B cell (primary cell): ENCODE results near the gene TMEM26. TPM values are rescaled to one million over a fixed set of nuclear protein-coding genes. Genes with fewer than 3 reads are reported as not detected.

Experiments
- ATAC-seq: fragments of 200-7000 bp; cut with Tn5 transposase; one replicate; pipeline ENCODE4 v1.10.0; 2021; ENCODE audit warnings: low read depth, mild to moderate bottlenecking, moderate number of reproducible peaks, moderate library complexity
- CTCF ChIA-PET: fragments of 350-600 bp; sonication (Branson Sonifier 250); formaldehyde crosslinking; loops from one replicate; lab custom pipeline; 2021; ENCODE audit warnings: antibody characterized with exemption, inconsistent platforms; lab: Charles Lee
- POLR2A ChIA-PET: fragments of 350-600 bp; sonication (Branson Sonifier 250); formaldehyde crosslinking; loops from one replicate; lab custom pipeline; 2021; ENCODE audit warnings: antibody characterized with exemption; lab: Charles Lee
- DNase-seq: peaks from one replicate; pipeline ENCODE4 v3.0.0; 2013
- H2AFZ ChIP-seq: 2 replicates; pipeline ENCODE4 v1.6.1; 2012; ENCODE audit warnings: mild to moderate bottlenecking, low read depth, low read length; ENCODE audit not compliant: insufficient read depth, poor library complexity, severe bottlenecking
- H3K27ac ChIP-seq, 2 donors: 1 replicate in 1 of 2; 2 replicates in 1 of 2; pipeline ENCODE4 v1.5.1; 2012 to 2013; ENCODE audit warnings: low read length in 2 of 2, mild to moderate bottlenecking in 2 of 2, moderate library complexity in 1 of 2
- H3K27me3 ChIP-seq, 4 experiments: fragments of 200-600 bp in 1 of 4; sonication (generic) in 1 of 4; replicated peaks in 1 of 4; 1 replicate in 2 of 4; 2 replicates in 2 of 4; pipeline versions ENCODE4 v1.6.1 to v1.7.0; 2013 to 2016; ENCODE audit warnings: low read length in 3 of 4, mild to moderate bottlenecking in 2 of 4, mixed read lengths in 1 of 4, moderate library complexity in 1 of 4; ENCODE audit not compliant: insufficient read depth in 4 of 4, control insufficient read depth in 3 of 4; ENCODE audit errors: control extremely low read depth in 1 of 4
- H3K36me3 ChIP-seq, 2 experiments: replicated peaks in 1 of 2; 1 replicate in 1 of 2; 2 replicates in 1 of 2; pipeline versions ENCODE4 v1.6.1 to v1.7.1; 2013; ENCODE audit warnings: low read length in 1 of 2; ENCODE audit not compliant: insufficient read depth in 2 of 2, control insufficient read depth in 1 of 2; ENCODE audit errors: control extremely low read depth in 1 of 2, extremely low read depth in 1 of 2
- H3K4me1 ChIP-seq, 2 donors: fragments of 200-600 bp in 1 of 2; sonication (generic) in 1 of 2; 1 replicate in 1 of 2; 2 replicates in 1 of 2; pipeline versions ENCODE4 v1.5.1 to v1.6.1; 2013 to 2017; ENCODE audit warnings: low read length in 2 of 2; ENCODE audit not compliant: control insufficient read depth in 2 of 2, insufficient read depth in 2 of 2
- H3K4me2 ChIP-seq: replicated peaks from 2 replicates; pipeline ENCODE3; 2012; ENCODE audit warnings: mild to moderate bottlenecking, low read depth, low read length; ENCODE audit not compliant: poor library complexity, severe bottlenecking
- H3K4me3 ChIP-seq, 5 experiments: fragments of 200-600 bp in 1 of 5; sonication (generic) in 1 of 5; 1 replicate in 3 of 5; 2 replicates in 2 of 5; pipeline versions ENCODE4 v1.5.1 to v1.7.0; 2011 to 2016; ENCODE audit warnings: low read length in 4 of 5, mild to moderate bottlenecking in 4 of 5, low read depth in 2 of 5, control low read depth in 1 of 5, moderate library complexity in 1 of 5; ENCODE audit not compliant: insufficient read depth in 1 of 5; ENCODE audit errors: control extremely low read depth in 1 of 5, extremely low read depth in 1 of 5
- H3K79me2 ChIP-seq: fragments of 200-600 bp; sonication (generic); one replicate; pipeline ENCODE4 v1.6.0; 2016; ENCODE audit warnings: low read length; ENCODE audit not compliant: control insufficient read depth, insufficient read depth
- H3K9ac ChIP-seq: fragments of 200-600 bp; sonication (generic); 2 replicates; pipeline ENCODE4 v1.6.1; 2017; ENCODE audit warnings: mild to moderate bottlenecking, low read length, moderate library complexity
- H3K9me3 ChIP-seq, 3 donors: one replicate each; pipeline versions ENCODE4 v1.6.1 to v1.7.1; 2013; ENCODE audit warnings: low read length in 2 of 3; ENCODE audit not compliant: control insufficient read depth in 2 of 3, insufficient read depth in 1 of 3; ENCODE audit errors: control extremely low read depth in 1 of 3
- H4K20me1 ChIP-seq: 2 replicates; pipeline ENCODE4 v1.6.0; 2012; ENCODE audit warnings: mild to moderate bottlenecking, low read length; ENCODE audit not compliant: insufficient read depth, control insufficient read depth, poor library complexity, severe bottlenecking
- H3K27ac Mint-ChIP-seq: one replicate; pipeline ENCODE4 v1.8.0; 2021; ENCODE audit warnings: mixed read lengths
- H3K27me3 Mint-ChIP-seq: one replicate; pipeline ENCODE4 v1.8.0; 2021; ENCODE audit warnings: mixed read lengths
- H3K4me1 Mint-ChIP-seq: one replicate; pipeline ENCODE4 v1.8.0; 2021; ENCODE audit warnings: mixed read lengths
- H3K4me3 Mint-ChIP-seq: one replicate; pipeline ENCODE4 v1.8.0; 2021; ENCODE audit warnings: mixed read lengths
- H3K9me3 Mint-ChIP-seq: one replicate; pipeline ENCODE4 v1.8.0; 2022; ENCODE audit warnings: mixed read lengths; ENCODE audit not compliant: insufficient read depth
- EZH2 ChIP-seq: IDR thresholded peaks from 2 replicates; pipeline ENCODE4 v1.6.1; 2012; ENCODE audit warnings: borderline replicate concordance, low read depth, mild to moderate bottlenecking, moderate library complexity, low read length; ENCODE audit not compliant: insufficient read depth, poor library complexity, severe bottlenecking
- WGBS: methylation state at CpG from one replicate; pipeline ENCODE4 v1.1.5; 2013; ENCODE audit warnings: missing lambda C conversion rate; ENCODE audit not compliant: insufficient coverage; 5-methylcytosine and 5-hydroxymethylcytosine counted together
- intact Hi-C: fragments of 100-400 bp; cut with micrococcal nuclease; formaldehyde crosslinking; loops from one replicate; pipeline ENCODE4 v1.10.0; 2022
- polyA plus RNA-seq: library from polyadenylated mRNA; depleted of rRNA; stranded (reverse); fragments of >200 nt; gene quantifications from 2 replicates; pipeline ENCODE4 v1.2.3, GENCODE V29; 2012
- total RNA-seq, 2 donors: library from RNA; stranded (reverse); fragments of 120-200 nt in 1 of 2; gene quantifications; 1 replicate in 1 of 2; 2 replicates in 1 of 2; pipeline versions ENCODE4 v1.2.3 to v1.2.4, GENCODE V29; 2013 to 2022
- TF ChIP-seq, protein P1 (sequence below): fragments of 200-600 bp; IDR thresholded peaks from one replicate; pipeline ENCODE4 v1.8.0; 2022; ENCODE audit warnings: antibody characterized with exemption, mild to moderate bottlenecking

The TMEM26 gene
- total and polyA plus RNA-seq, 2 donors (not counting 1 experiment from before 2014, with no cell fraction given) = not detected

DNA sequence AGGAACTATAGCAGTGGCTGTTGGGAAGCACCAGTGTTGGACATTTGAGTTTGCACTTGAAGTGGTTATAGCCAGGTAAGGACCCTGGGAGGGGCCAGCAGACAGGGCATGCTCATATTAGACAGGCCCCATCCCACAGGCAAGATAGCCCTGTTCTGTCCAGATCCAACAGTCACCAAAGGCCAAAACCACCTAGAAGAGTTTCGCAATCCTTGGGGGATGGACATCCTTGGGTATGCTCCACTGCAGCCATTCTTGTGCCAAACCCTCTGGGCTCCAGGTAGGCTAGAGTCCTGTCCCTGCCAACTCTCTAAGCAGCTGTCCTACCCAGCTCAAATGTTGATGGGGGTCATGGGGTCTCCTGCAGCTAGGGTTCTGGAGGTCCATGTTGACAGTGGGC is 76.8 kb downstream of the TMEM26 start:
- Histone ChIP-seq H2AFZ (no peak overlapping the region), H3K27me3 (no peaks in the 10 kb centered on the region), H4K20me1 (no peaks in the 10 kb centered on the region), H3K79me2 (no peaks in the 10 kb centered on the region), H3K4me1 (no peaks in the 10 kb centered on the region), H3K9me3 (peaks cover 0 to 15% (median 6%) of the 10 kb centered on the region in 3 donors), H3K27ac (no peak overlapping the region), H3K4me2 (no peak overlapping the region), H3K9ac (no peak overlapping the region), H3K4me3 (no peak overlapping the region), H3K36me3 (no peaks in the 10 kb centered on the region)
- intact Hi-C loops = no loop called here
- H3K27ac Mint-ChIP-seq = no peak overlapping the region
- ChIA-PET CTCF (no interaction called here), POLR2A (no interaction called here)
- no peak for ATAC-seq
- TF ChIP-seq, protein P1, sequence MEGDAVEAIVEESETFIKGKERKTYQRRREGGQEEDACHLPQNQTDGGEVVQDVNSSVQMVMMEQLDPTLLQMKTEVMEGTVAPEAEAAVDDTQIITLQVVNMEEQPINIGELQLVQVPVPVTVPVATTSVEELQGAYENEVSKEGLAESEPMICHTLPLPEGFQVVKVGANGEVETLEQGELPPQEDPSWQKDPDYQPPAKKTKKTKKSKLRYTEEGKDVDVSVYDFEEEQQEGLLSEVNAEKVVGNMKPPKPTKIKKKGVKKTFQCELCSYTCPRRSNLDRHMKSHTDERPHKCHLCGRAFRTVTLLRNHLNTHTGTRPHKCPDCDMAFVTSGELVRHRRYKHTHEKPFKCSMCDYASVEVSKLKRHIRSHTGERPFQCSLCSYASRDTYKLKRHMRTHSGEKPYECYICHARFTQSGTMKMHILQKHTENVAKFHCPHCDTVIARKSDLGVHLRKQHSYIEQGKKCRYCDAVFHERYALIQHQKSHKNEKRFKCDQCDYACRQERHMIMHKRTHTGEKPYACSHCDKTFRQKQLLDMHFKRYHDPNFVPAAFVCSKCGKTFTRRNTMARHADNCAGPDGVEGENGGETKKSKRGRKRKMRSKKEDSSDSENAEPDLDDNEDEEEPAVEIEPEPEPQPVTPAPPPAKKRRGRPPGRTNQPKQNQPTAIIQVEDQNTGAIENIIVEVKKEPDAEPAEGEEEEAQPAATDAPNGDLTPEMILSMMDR = no peak
- no peak for TF ChIP-seq EZH2
- H3K4me1 Mint-ChIP-seq = no peaks in the 10 kb centered on the region
- H3K9me3 Mint-ChIP-seq = peaks cover 6% of the 10 kb centered on the region
- DNase-seq = no peak
- peaks cover 8% of the 10 kb centered on the region for H3K27me3 Mint-ChIP-seq
- WGBS = 83% methylated on average over 1 of the region's 1 CpG
- no peak overlapping the region for H3K4me3 Mint-ChIP-seq

DNA sequence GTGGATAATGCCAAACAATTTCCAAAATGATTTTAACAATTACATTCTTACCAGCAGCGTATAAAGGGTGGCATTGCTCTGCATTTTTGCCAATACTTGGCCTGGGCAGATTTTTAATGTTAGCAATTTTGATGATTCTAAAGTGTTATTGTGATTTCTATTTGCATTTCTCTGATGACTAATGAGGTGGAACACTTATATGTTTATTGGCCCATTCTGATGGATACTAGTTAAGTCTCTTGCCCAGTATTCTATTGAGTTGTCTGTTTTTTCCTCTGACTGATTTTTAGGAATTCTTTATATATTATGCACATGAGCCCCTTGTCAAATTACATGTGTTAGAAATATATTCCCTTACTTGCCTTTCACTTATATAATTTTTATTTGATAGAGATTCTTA is 86.8 kb downstream of the TMEM26 start:
- POLR2A ChIA-PET = no interaction called here

More for the DNA sequence above, 86.8 kb downstream of the TMEM26 start:
- H3K9ac ChIP-seq = no peak overlapping the region
- no peaks in the 10 kb centered on the region for H3K4me1 Mint-ChIP-seq
- intact Hi-C loops = no loop called here
- no peaks in the 10 kb centered on the region for H3K79me2 ChIP-seq
- DNase-seq (no peak), ATAC-seq (no peak)
- no peak overlapping the region for H3K4me3 Mint-ChIP-seq
- peaks cover 0 to 1% (median 0%) of the 10 kb centered on the region in 3 donors for H3K9me3 ChIP-seq
- no peak overlapping the region for H3K4me3 ChIP-seq
- no peaks in the 10 kb centered on the region for H3K4me1 ChIP-seq
- peaks cover 5% of the 10 kb centered on the region for H3K27me3 Mint-ChIP-seq
- H3K27ac ChIP-seq = no peak overlapping the region
- no peaks in the 10 kb centered on the region for H4K20me1 ChIP-seq
- H3K4me2 ChIP-seq = no peak overlapping the region
- H3K36me3 ChIP-seq = no peaks in the 10 kb centered on the region
- H3K27ac Mint-ChIP-seq = no peak overlapping the region
- H3K27me3 ChIP-seq = no peaks in the 10 kb centered on the region
- no CpG with 5 or more reads among the region's 1 CpG for WGBS
- no peak overlapping the region for H2AFZ ChIP-seq
- CTCF ChIA-PET = no interaction called here
- no peak for TF ChIP-seq EZH2
- TF ChIP-seq, protein P1 = no peak
- H3K9me3 Mint-ChIP-seq = no peaks in the 10 kb centered on the region
